DMS53 (cell line): ENCODE data around the gene TMEM141.
A peak's percentile ranks its signal among the peaks of the same experiment; 100 is the strongest.
"Not testable (repeated sequence)": the region's sequence is repeated elsewhere in the genome, so short reads cannot be mapped to it uniquely, and the experiment has no call there.

Experiments
- DNase-seq: peaks from one replicate; lab custom pipeline; 2025; lab: John Stamatoyannopoulos, UW

Gene TMEM141

DNA sequence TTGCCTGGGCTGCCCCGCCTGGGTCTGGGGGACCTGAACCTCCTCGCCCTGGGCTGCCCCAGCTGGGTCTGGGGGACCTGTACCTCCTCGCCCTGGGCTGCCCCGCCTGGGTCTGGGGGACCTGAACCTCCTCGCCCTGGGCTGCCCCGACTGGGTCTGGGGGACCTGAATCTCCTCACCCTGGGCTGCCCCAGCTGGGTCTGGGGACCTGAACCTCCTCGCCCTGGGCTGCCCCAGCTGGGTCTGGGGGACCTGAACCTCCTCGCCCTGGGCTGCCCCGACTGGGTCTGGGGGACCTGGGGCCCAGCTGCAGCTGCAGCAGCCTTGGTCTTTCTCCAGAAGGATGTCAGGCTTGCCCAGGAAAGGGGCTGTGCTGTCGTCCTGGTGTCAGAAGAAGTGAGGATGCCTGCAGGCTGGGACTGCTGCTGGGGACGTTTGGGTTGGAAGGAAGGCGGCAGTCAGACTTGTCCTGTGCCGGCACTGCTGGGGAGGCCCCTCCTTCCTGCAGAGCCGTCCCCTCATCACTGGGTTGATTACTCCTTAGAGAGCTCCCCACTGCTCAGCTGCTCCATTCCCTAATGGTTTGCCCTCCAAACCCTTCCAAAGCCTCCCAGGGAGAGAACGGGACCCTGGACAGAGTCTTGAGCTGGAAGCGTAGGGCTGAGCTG is 42.4 kb downstream of the TMEM141 start:
- not testable (repeated sequence) for DNase-seq

DNA sequence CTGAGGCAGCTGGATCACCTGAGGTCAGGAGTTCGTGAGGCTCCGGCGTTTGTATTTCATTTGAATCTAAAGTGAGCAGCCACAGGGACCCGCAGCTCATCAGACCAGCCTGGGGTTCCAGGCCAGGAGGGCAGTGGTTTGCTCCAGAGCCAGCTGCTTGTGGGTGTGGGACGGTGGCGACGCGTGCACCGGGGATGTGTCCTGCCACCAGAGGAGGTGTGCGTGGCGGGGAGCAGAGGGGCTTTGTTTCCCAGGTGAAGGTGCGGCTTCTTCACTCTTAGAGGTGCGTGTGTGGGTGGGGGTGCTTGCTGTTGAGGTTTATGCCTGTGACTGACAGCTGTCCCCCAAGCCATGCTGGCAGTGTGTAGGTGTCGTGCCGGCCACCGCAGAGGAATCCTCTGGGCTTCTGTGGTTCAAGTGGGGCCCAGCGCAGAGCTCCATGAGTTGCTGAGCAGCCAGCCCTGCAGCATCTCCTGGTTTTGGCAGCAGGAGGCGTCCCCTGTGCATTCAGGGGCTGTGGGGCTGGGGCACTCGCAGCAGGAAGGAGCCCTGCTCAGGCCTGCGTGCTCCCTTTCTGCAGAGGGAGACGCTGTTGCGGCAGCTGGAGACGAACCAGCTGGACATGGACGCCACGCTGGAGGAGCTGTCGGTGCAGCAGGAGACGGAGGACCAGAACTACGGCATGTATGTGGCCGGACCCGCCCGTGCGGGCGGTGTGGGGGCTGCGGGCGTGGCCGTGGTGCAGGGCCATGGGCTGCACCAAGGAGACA is 44.2 kb downstream of the TMEM141 start:
- no peak for DNase-seq

DNA sequence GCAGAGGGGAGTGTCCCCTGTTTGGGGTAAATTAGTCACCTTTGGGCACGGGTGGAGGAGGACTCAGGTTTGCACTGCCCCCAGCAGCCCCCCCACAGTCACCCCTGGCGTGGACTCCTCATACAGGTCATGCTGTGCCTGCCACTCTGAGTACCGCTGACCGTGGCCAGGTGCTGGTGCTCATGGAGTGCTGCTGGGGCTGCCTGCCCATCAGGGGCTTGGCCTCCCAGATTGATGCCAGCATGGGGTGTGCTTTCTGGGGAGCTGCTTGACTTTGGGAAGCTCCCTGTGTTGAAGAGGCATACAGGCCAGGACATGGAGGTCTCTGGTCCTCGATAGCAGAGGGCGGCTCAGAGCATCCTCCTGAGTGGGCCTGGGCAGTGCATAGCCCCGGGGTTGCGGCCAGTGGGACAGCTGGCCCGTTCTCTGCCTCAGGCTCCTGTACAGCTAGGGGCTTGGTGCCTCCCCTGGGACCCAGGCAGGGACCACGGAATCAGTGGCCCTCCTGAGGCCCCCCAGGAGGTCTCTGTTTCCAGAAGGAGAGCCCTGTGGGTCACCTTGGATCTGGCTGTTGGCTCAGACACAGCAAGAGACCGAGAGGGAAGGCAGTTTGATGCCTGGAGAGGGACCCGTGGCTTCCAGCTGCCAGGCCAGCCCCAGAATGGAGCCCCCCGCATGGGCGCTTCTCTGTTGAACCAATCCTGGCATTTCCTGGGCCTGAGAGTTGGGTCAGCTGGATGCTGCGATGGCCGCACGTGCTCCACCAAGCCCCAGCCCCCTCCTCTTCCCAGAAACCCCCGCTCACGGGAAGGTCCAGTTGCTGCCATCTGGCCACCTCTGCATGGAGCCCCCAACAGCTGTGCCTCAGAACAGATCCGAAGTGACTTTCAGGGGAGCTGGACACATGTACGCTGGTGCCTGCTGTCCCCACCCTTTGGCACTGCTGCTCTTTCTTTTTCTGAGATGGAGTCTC is 45.1 kb downstream of the TMEM141 start:
- no peak for DNase-seq

DNA sequence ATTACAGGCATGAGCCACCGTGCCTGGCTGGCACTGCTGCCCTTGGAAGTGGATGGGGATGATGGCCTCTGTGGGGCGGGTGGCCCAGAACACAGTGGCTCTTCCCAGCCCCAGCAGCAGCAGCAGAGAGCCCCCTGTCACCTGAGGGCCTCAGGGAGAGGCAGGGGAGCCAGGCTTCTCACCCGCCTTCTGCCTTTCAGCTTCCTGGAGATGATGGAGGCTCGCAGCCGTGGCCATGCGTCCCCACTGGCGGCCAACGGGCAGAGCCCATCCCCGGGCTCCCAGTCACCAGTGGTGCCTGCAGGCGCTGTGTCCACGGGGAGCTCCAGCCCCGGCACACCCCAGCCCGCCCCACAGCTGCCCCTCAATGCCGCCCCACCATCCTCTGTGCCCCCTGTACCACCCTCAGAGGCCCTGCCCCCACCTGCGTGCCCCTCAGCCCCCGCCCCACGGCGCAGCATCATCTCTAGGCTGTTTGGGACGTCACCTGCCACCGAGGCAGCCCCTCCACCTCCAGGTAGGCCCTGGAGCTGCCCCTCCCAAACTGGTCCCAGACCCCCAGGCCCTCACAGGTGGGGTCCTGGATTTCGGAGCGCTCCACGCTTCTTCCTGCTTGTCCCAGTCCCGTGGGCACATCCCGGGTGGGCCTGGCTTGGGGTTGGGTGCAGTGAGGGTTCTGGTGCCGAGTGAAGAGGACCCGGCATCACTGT is 46.2 kb downstream of the TMEM141 start:
- DNase-seq = no peak

- not testable (repeated sequence) for DNase-seq
These were observed 46.7 kb downstream of the TMEM141 start for GRCh38 chr9:136837856-136838277.

DNA sequence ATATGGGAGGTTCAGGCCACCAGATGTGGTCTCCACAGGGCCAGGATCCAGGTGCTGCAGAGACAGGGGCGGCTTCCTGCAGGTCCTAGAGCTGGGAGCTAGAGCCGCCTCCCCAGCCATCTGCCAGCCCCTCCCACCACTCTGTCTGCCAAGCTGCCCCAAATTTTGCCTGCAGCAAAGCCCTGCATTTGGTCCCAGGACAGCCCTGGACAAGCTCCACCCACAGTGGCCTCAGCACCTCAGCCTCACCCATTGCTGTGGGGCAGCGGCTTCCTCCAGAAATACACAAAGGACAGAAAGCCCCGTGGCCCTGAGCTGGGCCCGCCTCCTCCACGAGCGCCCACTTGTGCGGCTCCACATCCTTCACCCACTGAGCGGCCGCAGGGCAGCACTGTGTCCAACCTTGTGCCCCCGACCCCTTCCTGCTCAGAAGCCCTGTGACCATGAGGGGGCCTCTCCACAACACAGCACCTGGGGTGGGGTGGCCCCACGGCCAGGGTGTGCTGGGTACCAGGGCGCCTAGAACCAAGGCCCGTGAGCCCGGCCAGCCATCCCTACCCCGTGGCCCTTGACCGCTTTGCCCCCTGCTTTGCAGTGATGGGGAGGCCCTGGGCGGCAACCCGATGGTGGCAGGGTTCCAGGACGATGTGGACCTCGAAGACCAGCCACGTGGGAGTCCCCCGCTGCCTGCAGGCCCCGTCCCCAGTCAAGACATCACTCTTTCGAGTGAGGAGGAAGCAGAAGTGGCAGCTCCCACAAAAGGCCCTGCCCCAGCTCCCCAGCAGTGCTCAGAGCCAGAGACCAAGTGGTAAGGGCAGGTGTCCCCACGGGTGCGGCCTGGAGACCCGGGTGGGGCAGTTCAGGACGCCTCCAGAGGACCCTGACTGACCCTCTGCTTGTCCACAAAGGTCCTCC is 47.4 kb downstream of the TMEM141 start:
- DNase-seq = no peak

GRCh38 chr9:136839229-136840139 is 48.3 kb downstream of the TMEM141 start:
- no peak for DNase-seq

DNA sequence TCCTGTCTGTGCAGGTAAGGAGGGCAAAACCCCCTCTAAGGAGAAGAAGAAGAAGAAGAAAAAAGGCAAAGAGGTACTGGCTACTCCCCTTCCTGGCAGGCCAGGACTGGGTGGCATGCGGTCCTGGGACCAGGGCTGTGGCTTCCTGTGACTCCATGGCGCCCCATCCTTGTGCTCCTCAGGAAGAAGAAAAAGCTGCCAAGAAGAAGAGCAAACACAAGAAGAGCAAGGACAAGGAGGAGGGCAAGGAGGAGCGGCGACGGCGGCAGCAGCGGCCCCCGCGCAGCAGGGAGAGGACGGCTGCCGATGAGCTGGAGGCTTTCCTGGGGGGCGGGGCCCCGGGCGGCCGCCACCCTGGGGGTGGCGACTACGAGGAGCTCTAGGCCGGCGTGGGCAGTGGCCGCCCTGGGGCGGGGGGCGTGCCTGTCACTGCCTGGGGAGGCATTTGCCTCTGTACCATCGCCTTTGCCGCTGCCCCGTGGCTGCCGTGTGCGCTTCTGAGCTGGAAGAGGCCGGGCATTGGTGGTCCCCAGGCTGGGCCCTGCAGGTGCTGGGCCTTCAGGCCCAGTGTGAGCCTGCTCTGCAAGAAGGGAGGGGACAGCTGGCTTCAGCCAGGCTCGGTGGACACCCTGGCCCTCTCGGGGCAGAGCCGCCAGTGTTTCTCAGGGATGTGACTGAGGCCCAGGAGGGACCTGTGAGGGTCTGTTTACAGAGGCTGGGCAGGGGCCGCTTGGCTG is 49.2 kb downstream of the TMEM141 start:
- peak; percentile 85 for DNase-seq

DNA sequence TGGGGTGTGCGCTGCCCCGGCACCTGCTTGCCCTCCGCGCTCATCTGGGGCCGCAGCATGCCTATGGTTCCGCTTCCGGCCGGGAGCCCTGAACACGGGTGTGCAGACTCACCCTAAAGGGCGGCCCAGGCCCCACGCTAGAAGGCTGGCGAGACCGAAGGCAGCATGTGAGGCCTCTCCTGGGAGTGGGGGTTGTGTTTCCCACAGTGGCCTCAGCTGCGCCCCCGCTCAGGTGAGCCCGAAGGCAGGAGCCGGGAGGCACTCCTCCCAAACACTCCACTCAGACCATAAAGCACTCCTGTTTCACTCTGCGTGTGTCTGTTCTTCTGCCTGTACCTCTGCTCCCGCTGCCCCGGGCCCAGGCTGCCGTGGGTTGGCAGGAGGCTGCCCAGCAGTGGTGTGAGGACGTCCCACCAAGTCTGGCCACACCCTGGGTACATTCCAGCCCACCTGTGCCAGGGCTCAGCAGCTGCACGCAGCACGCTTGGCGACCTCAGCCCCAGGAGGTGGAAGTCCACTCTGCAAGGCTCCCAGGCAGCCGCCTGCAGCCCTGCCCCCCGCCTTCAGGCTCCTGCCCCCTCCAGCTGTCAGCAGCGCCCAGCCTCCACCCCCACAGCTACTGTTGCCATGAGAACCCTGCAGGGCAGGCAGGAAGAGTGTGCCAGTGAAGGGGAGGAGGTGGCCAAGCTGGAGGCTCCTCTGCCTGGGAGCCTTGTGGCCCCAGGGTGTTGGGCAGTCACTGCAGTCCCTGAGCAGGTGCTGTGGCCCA is 49.9 kb downstream of the TMEM141 start:
- DNase-seq = peak; percentile 98

- peak; percentile 88 for DNase-seq
These were observed 50.7 kb downstream of the TMEM141 start for GRCh38 chr9:136841646-136842379.

- peak; percentile 86 for DNase-seq
These were observed 51.3 kb downstream of the TMEM141 start, which contains the start of gene AJM1 for GRCh38 chr9:136842380-136842948. TSS of gene AJM1 (plus strand) at chr9:136842478. CDS start at chr9:136844415, 1,937 bp downstream.
